ENCODE measurements around the gene BMPER.

DNA sequence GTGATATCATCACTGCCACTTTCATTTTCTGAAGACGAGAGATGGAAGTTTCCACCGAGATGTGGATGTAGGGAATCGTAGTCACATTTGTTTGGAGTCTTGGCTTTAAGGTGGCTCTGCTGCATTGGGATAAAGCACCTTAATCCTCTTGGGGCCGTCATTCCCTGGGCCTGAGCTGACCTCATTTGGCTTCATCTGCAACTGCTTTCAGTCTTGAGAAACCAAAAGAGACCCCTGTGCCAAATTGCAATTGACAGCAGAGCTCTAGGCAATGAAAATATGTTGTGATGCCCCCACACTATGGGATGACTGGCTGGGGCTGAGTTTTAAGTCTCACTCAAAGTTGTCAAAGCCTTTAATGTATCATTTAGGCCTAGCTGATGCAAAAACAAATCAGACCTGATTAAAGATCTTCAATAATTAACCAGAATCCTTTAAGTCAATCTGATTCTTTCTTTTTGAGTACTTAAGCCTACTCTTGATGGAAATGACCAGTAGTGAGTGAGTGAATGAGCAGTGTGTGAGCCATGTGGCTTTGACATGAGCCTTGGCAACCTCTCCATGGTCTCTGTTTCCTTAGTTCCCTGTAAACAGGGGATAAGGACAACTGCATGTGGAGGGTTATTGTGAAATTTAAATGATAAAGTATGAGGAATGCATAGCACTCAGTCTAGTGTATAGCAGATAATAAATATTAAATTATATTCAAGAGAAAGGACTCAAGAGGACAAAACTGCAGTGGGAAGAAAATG is 155.0 kb downstream of the BMPER start:
- TF ChIP-seq, protein P1, sequence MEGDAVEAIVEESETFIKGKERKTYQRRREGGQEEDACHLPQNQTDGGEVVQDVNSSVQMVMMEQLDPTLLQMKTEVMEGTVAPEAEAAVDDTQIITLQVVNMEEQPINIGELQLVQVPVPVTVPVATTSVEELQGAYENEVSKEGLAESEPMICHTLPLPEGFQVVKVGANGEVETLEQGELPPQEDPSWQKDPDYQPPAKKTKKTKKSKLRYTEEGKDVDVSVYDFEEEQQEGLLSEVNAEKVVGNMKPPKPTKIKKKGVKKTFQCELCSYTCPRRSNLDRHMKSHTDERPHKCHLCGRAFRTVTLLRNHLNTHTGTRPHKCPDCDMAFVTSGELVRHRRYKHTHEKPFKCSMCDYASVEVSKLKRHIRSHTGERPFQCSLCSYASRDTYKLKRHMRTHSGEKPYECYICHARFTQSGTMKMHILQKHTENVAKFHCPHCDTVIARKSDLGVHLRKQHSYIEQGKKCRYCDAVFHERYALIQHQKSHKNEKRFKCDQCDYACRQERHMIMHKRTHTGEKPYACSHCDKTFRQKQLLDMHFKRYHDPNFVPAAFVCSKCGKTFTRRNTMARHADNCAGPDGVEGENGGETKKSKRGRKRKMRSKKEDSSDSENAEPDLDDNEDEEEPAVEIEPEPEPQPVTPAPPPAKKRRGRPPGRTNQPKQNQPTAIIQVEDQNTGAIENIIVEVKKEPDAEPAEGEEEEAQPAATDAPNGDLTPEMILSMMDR (IDR thresholded peaks at IDR 0.05): no peak
- TF ChIP-seq EP300 (IDR thresholded peaks at IDR 0.05): no peak
- no peak for TF ChIP-seq POLR2A (IDR thresholded peaks at IDR 0.05; ENCODE audit: low read depth)

All from esophagus muscularis mucosa (tissue), 4 donors.